PC-9 (cell line): ENCODE measurements around the gene S100A11.

Experiments
- CTCF ChIP-seq: fragments of 200-600 bp; sonication (generic); conservative IDR thresholded peaks from 2 replicates; pipeline ENCODE4 v1.6.1; 2017; ENCODE audit warnings: mixed run types, antibody characterized with exemption, mild to moderate bottlenecking, moderate library complexity
- EZH2 ChIP-seq: fragments of 200-600 bp; sonication (generic); IDR thresholded peaks from 2 replicates; pipeline ENCODE4 v1.8.0; 2017; ENCODE audit warnings: antibody characterized with exemption, low read depth

GRCh38 chr1:151998611-151999362, 38.0 kb downstream of the S100A11 start:
- TF ChIP-seq CTCF: no peak
- TF ChIP-seq EZH2: no peak
